K562 (cell line): ENCODE measurements around the gene PLXNA3. TPM values are rescaled to one million over a fixed set of nuclear protein-coding genes. Genes with fewer than 3 reads are reported as not detected.

ENCODE experiments used
- CCNT2 ChIP-seq: IDR thresholded peaks from 2 replicates; pipeline ENCODE4 v1.6.1; 2011; ENCODE audit warnings: borderline replicate concordance, low read depth, mild to moderate bottlenecking, moderate library complexity, mixed read lengths, low read length; ENCODE audit not compliant: insufficient read length; ENCODE audit errors: extremely low read depth
- CREM ChIP-seq: IDR thresholded peaks from 2 replicates; pipeline ENCODE4 v1.6.1; 2014; ENCODE audit warnings: antibody characterized with exemption, low read depth
- EGR1 ChIP-seq: fragments of 450-650 bp; conservative IDR thresholded peaks from 2 replicates; pipeline ENCODE4 v1.6.1; 2017; ENCODE audit warnings: mild to moderate bottlenecking
- NR4A1 ChIP-seq, 2 experiments: fragments of 250-450 bp in 1 of 2; fragments of 450-650 bp in 1 of 2; sonication (Bioruptor Pico) in 1 of 2; IDR thresholded peaks; 2 replicates each; pipeline versions ENCODE4 v1.4.0 to v1.6.1; 2016 to 2020; ENCODE audit warnings: mild to moderate bottlenecking in 2 of 2, missing compliant biosample characterization in 1 of 2, missing genetic modification characterization in 1 of 2, moderate library complexity in 1 of 2
- PCBP1 ChIP-seq: fragments of 200-400 bp; formaldehyde crosslinking; IDR thresholded peaks from 2 replicates; pipeline ENCODE4 v1.6.1; 2018; ENCODE audit warnings: mild to moderate bottlenecking, low read depth, low read length; ENCODE audit not compliant: poor library complexity, severe bottlenecking
- PHB2 ChIP-seq: fragments of 450-650 bp; IDR thresholded peaks from 2 replicates; pipeline ENCODE4 v1.6.1; 2017; ENCODE audit warnings: low read depth
- POLR2G ChIP-seq: fragments of 200-400 bp; formaldehyde crosslinking; IDR thresholded peaks from 2 replicates; pipeline ENCODE4 v1.6.1; 2017; ENCODE audit warnings: low read depth, mild to moderate bottlenecking, antibody characterized with exemption, low read length, moderate library complexity
- SAP30 ChIP-seq: fragments of 200-600 bp; sonication (generic); IDR thresholded peaks from 2 replicates; pipeline ENCODE4 v1.6.1; 2012; ENCODE audit warnings: borderline replicate concordance, low read depth, mild to moderate bottlenecking, moderate library complexity, low read length, control low read depth, inconsistent platforms; ENCODE audit not compliant: insufficient read depth, poor library complexity, severe bottlenecking
- SIN3A ChIP-seq, 2 experiments: fragments of 150-350 bp in 1 of 2; IDR thresholded peaks; 2 replicates each; pipeline ENCODE4 v1.6.1; 2011 to 2016; ENCODE audit warnings: borderline replicate concordance in 2 of 2, low read depth in 2 of 2, low read length in 2 of 2, mild to moderate bottlenecking in 2 of 2, moderate library complexity in 2 of 2; ENCODE audit not compliant: control insufficient read depth in 1 of 2
- SMAD4 ChIP-seq: fragments of 250-450 bp; sonication (Bioruptor Pico); conservative IDR thresholded peaks from 2 replicates; pipeline ENCODE4 v1.8.0; 2021; ENCODE audit warnings: inconsistent platforms, mild to moderate bottlenecking, moderate library complexity
- SOX6 ChIP-seq: fragments of 450-650 bp; IDR thresholded peaks from 2 replicates; pipeline ENCODE4 v1.6.1; 2014; ENCODE audit warnings: mild to moderate bottlenecking
- VEZF1 ChIP-seq: fragments of 200-800 bp; sonication (Bioruptor generic); IDR thresholded peaks from 2 replicates; pipeline ENCODE4 v1.6.1; 2017; ENCODE audit warnings: missing genetic modification characterization, missing compliant biosample characterization
- ZNF134 ChIP-seq: fragments of 250-450 bp; sonication (Bioruptor Pico); conservative IDR thresholded peaks from 2 replicates; pipeline ENCODE4 v1.4.0; 2020
- ZNF551 ChIP-seq: fragments of 250-450 bp; sonication (Bioruptor Pico); IDR thresholded peaks from 2 replicates; pipeline ENCODE4 v1.5.0; 2021; ENCODE audit warnings: mild to moderate bottlenecking, moderate library complexity
- ZNF75A ChIP-seq: fragments of 450-650 bp; formaldehyde crosslinking; IDR thresholded peaks from 2 replicates; pipeline ENCODE4 v1.4.0; 2020; ENCODE audit warnings: mild to moderate bottlenecking
- ZNF766 ChIP-seq: fragments of 200-800 bp; sonication (Bioruptor generic); conservative IDR thresholded peaks from 2 replicates; pipeline ENCODE4 v1.6.1; 2016; ENCODE audit warnings: missing genetic modification characterization, missing compliant biosample characterization
- polyA plus RNA-seq, 8 experiments: library from polyadenylated mRNA; depleted of rRNA in 4 of 8; stranded (reverse) in 5 of 8; unstranded in 3 of 8; fragments of >200 nt; fragmentation: Nextera tagmentation in 2 of 8; fragmentation: Illumina TruSeq in 1 of 8; extraction: Ambion mirVana in 2 of 8; extraction: Trizol in 1 of 8; gene quantifications; 2 replicates each; pipeline versions ENCODE4 v1.2.1 to v1.2.3, GENCODE V29; 2011 to 2014; ENCODE audit warnings: inconsistent platforms in 1 of 8, missing spikeins in 1 of 8
- total RNA-seq, 7 experiments: library from RNA; depleted of rRNA in 6 of 7; stranded (reverse); fragments of >200 nt in 6 of 7; fragmentation: Illumina TruSeq in 2 of 7; extraction: Trizol in 2 of 7; gene quantifications; 2 replicates each; pipeline versions ENCODE4 v1.2.1 to v1.2.3, GENCODE V29; 2011 to 2021; ENCODE audit warnings: low replicate concordance in 1 of 7
- TF ChIP-seq, protein P1 (sequence below): fragments of 250-450 bp; sonication (Bioruptor Pico); IDR thresholded peaks from 2 replicates; pipeline ENCODE4 v1.4.0; 2020; ENCODE audit warnings: mild to moderate bottlenecking, moderate library complexity
- TF ChIP-seq, protein P2 (sequence below), 2 experiments: fragments of 450-650 bp in 1 of 2; sonication (generic) in 1 of 2; formaldehyde crosslinking in 1 of 2; IDR thresholded peaks in 1 of 2; conservative IDR thresholded peaks in 1 of 2; 2 replicates each; pipeline versions ENCODE4 v1.6.1 to v1.8.1; 2016 to 2023; ENCODE audit warnings: mild to moderate bottlenecking in 2 of 2, moderate library complexity in 2 of 2, inconsistent platforms in 1 of 2, missing genetic modification reagents in 1 of 2
- TF ChIP-seq, protein P3 (sequence below): fragments of 250-450 bp; sonication (Bioruptor Pico); IDR thresholded peaks from 2 replicates; pipeline ENCODE4 v1.8.0; 2022; ENCODE audit warnings: moderate library complexity, mild to moderate bottlenecking, inconsistent platforms

PLXNA3 gene
- total and polyA plus RNA-seq, 9 of the 15 experiments (the other 6 are each of a cell fraction or from before 2014, with no cell fraction given), result 0.32 to 47.8 (median 7.5) TPM

- TF ChIP-seq, protein P1, sequence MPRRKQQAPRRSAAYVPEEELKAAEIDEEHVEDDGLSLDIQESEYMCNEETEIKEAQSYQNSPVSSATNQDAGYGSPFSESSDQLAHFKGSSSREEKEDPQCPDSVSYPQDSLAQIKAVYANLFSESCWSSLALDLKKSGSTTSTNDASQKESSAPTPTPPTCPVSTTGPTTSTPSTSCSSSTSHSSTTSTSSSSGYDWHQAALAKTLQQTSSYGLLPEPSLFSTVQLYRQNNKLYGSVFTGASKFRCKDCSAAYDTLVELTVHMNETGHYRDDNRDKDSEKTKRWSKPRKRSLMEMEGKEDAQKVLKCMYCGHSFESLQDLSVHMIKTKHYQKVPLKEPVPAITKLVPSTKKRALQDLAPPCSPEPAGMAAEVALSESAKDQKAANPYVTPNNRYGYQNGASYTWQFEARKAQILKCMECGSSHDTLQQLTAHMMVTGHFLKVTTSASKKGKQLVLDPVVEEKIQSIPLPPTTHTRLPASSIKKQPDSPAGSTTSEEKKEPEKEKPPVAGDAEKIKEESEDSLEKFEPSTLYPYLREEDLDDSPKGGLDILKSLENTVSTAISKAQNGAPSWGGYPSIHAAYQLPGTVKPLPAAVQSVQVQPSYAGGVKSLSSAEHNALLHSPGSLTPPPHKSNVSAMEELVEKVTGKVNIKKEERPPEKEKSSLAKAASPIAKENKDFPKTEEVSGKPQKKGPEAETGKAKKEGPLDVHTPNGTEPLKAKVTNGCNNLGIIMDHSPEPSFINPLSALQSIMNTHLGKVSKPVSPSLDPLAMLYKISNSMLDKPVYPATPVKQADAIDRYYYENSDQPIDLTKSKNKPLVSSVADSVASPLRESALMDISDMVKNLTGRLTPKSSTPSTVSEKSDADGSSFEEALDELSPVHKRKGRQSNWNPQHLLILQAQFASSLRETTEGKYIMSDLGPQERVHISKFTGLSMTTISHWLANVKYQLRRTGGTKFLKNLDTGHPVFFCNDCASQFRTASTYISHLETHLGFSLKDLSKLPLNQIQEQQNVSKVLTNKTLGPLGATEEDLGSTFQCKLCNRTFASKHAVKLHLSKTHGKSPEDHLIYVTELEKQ (CRISPR knock-in tag), result no peak
- TF ChIP-seq SAP30 (peak; percentile 51), ZNF75A (no peak), NR4A1 (CRISPR knock-in tag; IDR thresholded peaks at IDR 0.05) (no peak), NR4A1 (tag; IDR thresholded peaks at IDR 0.05) (no peak), POLR2G (peak; percentile 94), ZNF766 (CRISPR knock-in tag) (peak; percentile 59; the same call in 1 of the 2 replicates), SMAD4 (CRISPR knock-in tag) (peak; percentile 5), SOX6 (no peak), PHB2 (no peak), SIN3A (IDR thresholded peaks at IDR 0.05; ENCODE audit: borderline replicate concordance in 2 of 2, control insufficient read depth in 1 of 2, low read depth in 2 of 2, low read length in 2 of 2) (peak in 1 of 2 experiments; percentile 56; a peak in 1 of 4 replicates), CCNT2 (peak; percentile 61), VEZF1 (CRISPR knock-in tag) (peak; percentile 89), EGR1 (0 out of 2 replicates have a peak, but pooled peaks have one; percentile 3), CREM (no peak), ZNF551 (CRISPR knock-in tag) (no peak), ZNF134 (CRISPR knock-in tag) (no peak), PCBP1 (no peak)
- TF ChIP-seq, protein P2, sequence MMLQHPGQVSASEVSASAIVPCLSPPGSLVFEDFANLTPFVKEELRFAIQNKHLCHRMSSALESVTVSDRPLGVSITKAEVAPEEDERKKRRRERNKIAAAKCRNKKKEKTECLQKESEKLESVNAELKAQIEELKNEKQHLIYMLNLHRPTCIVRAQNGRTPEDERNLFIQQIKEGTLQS (IDR thresholded peaks at IDR 0.05), result no peak
- TF ChIP-seq, protein P2 (CRISPR knock-in tag; conservative IDR thresholded peaks at IDR 0.05), result no peak
- TF ChIP-seq, protein P3, sequence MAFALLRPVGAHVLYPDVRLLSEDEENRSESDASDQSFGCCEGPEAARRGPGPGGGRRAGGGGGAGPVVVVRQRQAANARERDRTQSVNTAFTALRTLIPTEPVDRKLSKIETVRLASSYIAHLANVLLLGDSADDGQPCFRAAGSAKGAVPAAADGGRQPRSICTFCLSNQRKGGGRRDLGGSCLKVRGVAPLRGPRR, result no peak
Measured at GRCh38 chrX:154458116-154458953, at the start of gene PLXNA3 (continued).
